ENCODE results near the gene OR6K2.

The OR6K2 gene

GRCh38 chr1:158719664-158720063 lies 19.2 kb upstream of the OR6K2 start:
- Histone ChIP-seq H3K4me2 (ENCODE audit: insufficient read depth, low read length, poor library complexity, severe bottlenecking) (no peak overlapping the region), H3K23ac (ENCODE audit: low read depth, low read length, poor library complexity) (no peak overlapping the region), H3K4me3 (ENCODE audit: low read length in 2 of 2) (no peak overlapping the region), H4K8ac (ENCODE audit: low read depth, low read length) (no peak overlapping the region), H2BK5ac (ENCODE audit: low read length) (no peak overlapping the region), H2AK5ac (ENCODE audit: low read depth, low read length) (no peak overlapping the region), H3K79me1 (ENCODE audit: low read depth, low read length) (no peaks in the 10 kb centered on the region), H3K9me3 (replicated peaks in 1 of 2; ENCODE audit: control insufficient read depth in 2 of 2, insufficient read depth in 1 of 2, low read depth in 1 of 2, low read length in 2 of 2) (no peaks in the 10 kb centered on the region), H3K14ac (ENCODE audit: low read length) (no peak overlapping the region), H2BK15ac (ENCODE audit: low read length) (no peak overlapping the region), H2AFZ (ENCODE audit: low read length) (no peak overlapping the region), H2BK12ac (ENCODE audit: low read length) (no peak overlapping the region), H3K9ac (ENCODE audit: low read depth, low read length, poor library complexity) (no peak overlapping the region), H3K36me3 (replicated peaks in 1 of 2; ENCODE audit: control insufficient read depth in 2 of 2, insufficient read depth in 2 of 2, low read length in 2 of 2) (no peaks in the 10 kb centered on the region), H3K4ac (ENCODE audit: low read length) (no peak overlapping the region), H3K18ac (ENCODE audit: low read length) (no peak overlapping the region), H3K4me1 (ENCODE audit: control insufficient read depth in 2 of 2, insufficient read depth in 1 of 2, low read depth in 1 of 2, low read length in 2 of 2) (no peaks in the 10 kb centered on the region), H4K91ac (ENCODE audit: low read depth, low read length, poor library complexity) (no peak overlapping the region), H3K27ac (replicated peaks; ENCODE audit: low read length) (no peak overlapping the region), H3K27me3 (ENCODE audit: control insufficient read depth in 3 of 3, insufficient read depth in 3 of 3, low read depth in 1 of 3, low read length in 3 of 3) (no peaks in the 10 kb centered on the region), H2BK120ac (ENCODE audit: low read depth, low read length) (no peak overlapping the region)
- no CpG with 5 or more reads among the region's 3 CpGs for WGBS, 2 donors (ENCODE audit: extremely low coverage in 2 of 2, insufficient read length in 2 of 2, insufficient replicate concordance in 1 of 2)
- DNase-seq (ENCODE audit: low spot score), result no peak

DNA sequence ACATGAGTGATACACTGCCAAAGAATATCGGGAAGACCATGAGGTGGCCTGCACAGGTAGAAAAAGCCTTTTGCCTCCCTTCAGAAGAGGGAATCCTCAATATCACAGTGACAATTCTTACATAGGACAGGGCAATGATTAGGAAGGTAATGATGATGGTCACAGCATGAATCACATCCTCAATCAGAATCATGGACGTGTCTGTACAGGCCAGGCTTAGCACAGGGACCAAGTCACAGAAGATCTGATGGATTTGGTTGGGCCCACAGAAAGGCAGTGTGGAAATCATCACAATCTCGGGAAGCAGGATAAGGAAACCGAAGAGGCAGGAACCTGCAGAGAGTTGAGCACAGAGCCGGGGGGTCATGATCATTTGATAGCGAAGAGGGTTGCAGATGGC lies 16.9 kb upstream of the OR6K2 start:
- DNase-seq (ENCODE audit: low spot score), result no peak
- no peaks in the 10 kb centered on the region for H3K9me3 ChIP-seq (replicated peaks in 1 of 2; ENCODE audit: control insufficient read depth in 2 of 2, insufficient read depth in 1 of 2, low read depth in 1 of 2, low read length in 2 of 2)
- H3K4ac ChIP-seq (ENCODE audit: low read length), result no peak overlapping the region
- no peak overlapping the region for H3K18ac ChIP-seq (ENCODE audit: low read length)
- H2BK120ac ChIP-seq (ENCODE audit: low read depth, low read length), result no peak overlapping the region
- H2BK12ac ChIP-seq (ENCODE audit: low read length), result no peak overlapping the region
- no peak overlapping the region for H4K8ac ChIP-seq (ENCODE audit: low read depth, low read length)
- H2BK5ac ChIP-seq (ENCODE audit: low read length), result no peak overlapping the region
- H3K14ac ChIP-seq (ENCODE audit: low read length), result no peak overlapping the region
- no peak overlapping the region for H3K4me2 ChIP-seq (ENCODE audit: insufficient read depth, low read length, poor library complexity, severe bottlenecking)
- H3K23ac ChIP-seq (ENCODE audit: low read depth, low read length, poor library complexity), result no peak overlapping the region
- H4K91ac ChIP-seq (ENCODE audit: low read depth, low read length, poor library complexity), result no peak overlapping the region
- H2BK15ac ChIP-seq (ENCODE audit: low read length), result no peak overlapping the region
- no peaks in the 10 kb centered on the region for H3K4me1 ChIP-seq (ENCODE audit: control insufficient read depth in 2 of 2, insufficient read depth in 1 of 2, low read depth in 1 of 2, low read length in 2 of 2)
- H3K4me3 ChIP-seq (ENCODE audit: low read length in 2 of 2), result no peak overlapping the region
- H3K27ac ChIP-seq (replicated peaks; ENCODE audit: low read length), result no peak overlapping the region
- H3K79me1 ChIP-seq (ENCODE audit: low read depth, low read length), result no peaks in the 10 kb centered on the region
- H2AK5ac ChIP-seq (ENCODE audit: low read depth, low read length), result no peak overlapping the region
- no peak overlapping the region for H3K9ac ChIP-seq (ENCODE audit: low read depth, low read length, poor library complexity)
- no CpG with 5 or more reads among the region's 6 CpGs for WGBS, 2 donors (ENCODE audit: extremely low coverage in 2 of 2, insufficient read length in 2 of 2, insufficient replicate concordance in 1 of 2)
- no peak overlapping the region for H2AFZ ChIP-seq (ENCODE audit: low read length)
- no peaks in the 10 kb centered on the region for H3K36me3 ChIP-seq (replicated peaks in 1 of 2; ENCODE audit: control insufficient read depth in 2 of 2, insufficient read depth in 2 of 2, low read length in 2 of 2)
- no peaks in the 10 kb centered on the region for H3K27me3 ChIP-seq (ENCODE audit: control insufficient read depth in 3 of 3, insufficient read depth in 3 of 3, low read depth in 1 of 3, low read length in 3 of 3)

GRCh38 chr1:158716335-158716734 lies 15.9 kb upstream of the OR6K2 start:
- no peak for DNase-seq (ENCODE audit: low spot score)
- Histone ChIP-seq H2BK12ac (ENCODE audit: low read length) (no peak overlapping the region), H3K4me2 (ENCODE audit: insufficient read depth, low read length, poor library complexity, severe bottlenecking) (no peak overlapping the region), H2BK15ac (ENCODE audit: low read length) (no peak overlapping the region), H3K36me3 (replicated peaks in 1 of 2; ENCODE audit: control insufficient read depth in 2 of 2, insufficient read depth in 2 of 2, low read length in 2 of 2) (no peaks in the 10 kb centered on the region), H3K27ac (replicated peaks; ENCODE audit: low read length) (no peak overlapping the region), H2AK5ac (ENCODE audit: low read depth, low read length) (no peak overlapping the region), H4K91ac (ENCODE audit: low read depth, low read length, poor library complexity) (no peak overlapping the region), H2BK120ac (ENCODE audit: low read depth, low read length) (no peak overlapping the region), H3K4me1 (ENCODE audit: control insufficient read depth in 2 of 2, insufficient read depth in 1 of 2, low read depth in 1 of 2, low read length in 2 of 2) (no peaks in the 10 kb centered on the region), H3K4ac (ENCODE audit: low read length) (no peak overlapping the region), H3K18ac (ENCODE audit: low read length) (no peak overlapping the region), H3K14ac (ENCODE audit: low read length) (no peak overlapping the region), H2AFZ (ENCODE audit: low read length) (no peak overlapping the region), H4K8ac (ENCODE audit: low read depth, low read length) (no peak overlapping the region), H3K9me3 (replicated peaks in 1 of 2; ENCODE audit: control insufficient read depth in 2 of 2, insufficient read depth in 1 of 2, low read depth in 1 of 2, low read length in 2 of 2) (no peaks in the 10 kb centered on the region), H3K27me3 (ENCODE audit: control insufficient read depth in 3 of 3, insufficient read depth in 3 of 3, low read depth in 1 of 3, low read length in 3 of 3) (no peaks in the 10 kb centered on the region), H3K79me1 (ENCODE audit: low read depth, low read length) (no peaks in the 10 kb centered on the region), H3K9ac (ENCODE audit: low read depth, low read length, poor library complexity) (no peak overlapping the region), H2BK5ac (ENCODE audit: low read length) (no peak overlapping the region), H3K4me3 (ENCODE audit: low read length in 2 of 2) (no peak overlapping the region), H3K23ac (ENCODE audit: low read depth, low read length, poor library complexity) (no peak overlapping the region)
- WGBS, 2 donors (ENCODE audit: extremely low coverage in 2 of 2, insufficient read length in 2 of 2, insufficient replicate concordance in 1 of 2), result no CpG with 5 or more reads among the region's 1 CpG

- no peak overlapping the region for H2AFZ ChIP-seq (ENCODE audit: low read length)
- H3K36me3 ChIP-seq (replicated peaks in 1 of 2; ENCODE audit: control insufficient read depth in 2 of 2, insufficient read depth in 2 of 2, low read length in 2 of 2), result no peaks in the 10 kb centered on the region
- H4K91ac ChIP-seq (ENCODE audit: low read depth, low read length, poor library complexity), result no peak overlapping the region
- no peak overlapping the region for H3K14ac ChIP-seq (ENCODE audit: low read length)
- H3K4me1 ChIP-seq (ENCODE audit: control insufficient read depth in 2 of 2, insufficient read depth in 1 of 2, low read depth in 1 of 2, low read length in 2 of 2), result no peaks in the 10 kb centered on the region
- no peak overlapping the region for H4K8ac ChIP-seq (ENCODE audit: low read depth, low read length)
- no peak overlapping the region for H3K4me3 ChIP-seq (ENCODE audit: low read length in 2 of 2)
- H3K27me3 ChIP-seq (ENCODE audit: control insufficient read depth in 3 of 3, insufficient read depth in 3 of 3, low read depth in 1 of 3, low read length in 3 of 3), result no peaks in the 10 kb centered on the region
- H3K4ac ChIP-seq (ENCODE audit: low read length), result no peak overlapping the region
- no peak overlapping the region for H2BK120ac ChIP-seq (ENCODE audit: low read depth, low read length)
- no peak overlapping the region for H2BK12ac ChIP-seq (ENCODE audit: low read length)
- no peak overlapping the region for H2AK5ac ChIP-seq (ENCODE audit: low read depth, low read length)
- WGBS, 2 donors (ENCODE audit: extremely low coverage in 2 of 2, insufficient read length in 2 of 2, insufficient replicate concordance in 1 of 2), result no CpG with 5 or more reads among the region's 1 CpG
- no peak overlapping the region for H2BK15ac ChIP-seq (ENCODE audit: low read length)
- no peaks in the 10 kb centered on the region for H3K9me3 ChIP-seq (replicated peaks in 1 of 2; ENCODE audit: control insufficient read depth in 2 of 2, insufficient read depth in 1 of 2, low read depth in 1 of 2, low read length in 2 of 2)
- no peak overlapping the region for H3K18ac ChIP-seq (ENCODE audit: low read length)
- no peak overlapping the region for H2BK5ac ChIP-seq (ENCODE audit: low read length)
- H3K23ac ChIP-seq (ENCODE audit: low read depth, low read length, poor library complexity), result no peak overlapping the region
- no peak overlapping the region for H3K4me2 ChIP-seq (ENCODE audit: insufficient read depth, low read length, poor library complexity, severe bottlenecking)
- H3K79me1 ChIP-seq (ENCODE audit: low read depth, low read length), result no peaks in the 10 kb centered on the region
- DNase-seq (ENCODE audit: low spot score), result no peak
- H3K27ac ChIP-seq (replicated peaks; ENCODE audit: low read length), result no peak overlapping the region
- H3K9ac ChIP-seq (ENCODE audit: low read depth, low read length, poor library complexity), result no peak overlapping the region
Measured at GRCh38 chr1:158714754-158715153, 14.3 kb upstream of the OR6K2 start.

All from neuronal stem cell (in vitro differentiated cells).